WTC11 (cell line): ENCODE data around the gene GPR151.

Experiments
- ATF3 ChIP-seq: sonication (generic); formaldehyde crosslinking; conservative IDR thresholded peaks from 2 replicates; pipeline ENCODE4 v1.8.1; 2022; ENCODE audit warnings: mild to moderate bottlenecking, missing genetic modification reagents
- CTCF ChIP-seq: fragments of 200-600 bp; IDR thresholded peaks from 2 replicates; pipeline ENCODE4 v1.8.0; 2022; ENCODE audit warnings: antibody characterized with exemption
- ESRRA ChIP-seq: sonication (generic); formaldehyde crosslinking; IDR thresholded peaks from 2 replicates; pipeline ENCODE4 v1.8.1; 2022; ENCODE audit warnings: mild to moderate bottlenecking, missing genetic modification reagents, borderline replicate concordance
- FOXJ3 ChIP-seq: sonication (generic); formaldehyde crosslinking; IDR thresholded peaks from 2 replicates; pipeline ENCODE4 v1.9.0; 2021; ENCODE audit warnings: missing genetic modification reagents, mild to moderate bottlenecking, borderline replicate concordance
- IRF1 ChIP-seq: sonication (generic); formaldehyde crosslinking; IDR thresholded peaks from 2 replicates; pipeline ENCODE4 v1.8.0; 2023; ENCODE audit warnings: missing genetic modification reagents
- JAZF1 ChIP-seq: fragments of 250-450 bp; sonication (Bioruptor Pico); IDR thresholded peaks from 2 replicates; pipeline ENCODE4 v1.9.0; 2021; ENCODE audit warnings: moderate library complexity, mild to moderate bottlenecking, inconsistent platforms
- MAX ChIP-seq: sonication (generic); formaldehyde crosslinking; IDR thresholded peaks from 2 replicates; pipeline ENCODE4 v1.8.0; 2022; ENCODE audit warnings: mild to moderate bottlenecking, missing genetic modification reagents
- MLX ChIP-seq: sonication (generic); formaldehyde crosslinking; IDR thresholded peaks from 2 replicates; pipeline ENCODE4 v1.8.1; 2023; ENCODE audit warnings: mild to moderate bottlenecking, missing genetic modification reagents, moderate library complexity
- NFYB ChIP-seq: sonication (generic); formaldehyde crosslinking; conservative IDR thresholded peaks from 2 replicates; pipeline ENCODE4 v1.8.0; 2022; ENCODE audit warnings: low read depth, missing genetic modification reagents
- NR2C2 ChIP-seq: sonication (generic); formaldehyde crosslinking; IDR thresholded peaks from 2 replicates; pipeline ENCODE4 v1.8.0; 2022; ENCODE audit warnings: mild to moderate bottlenecking, missing genetic modification reagents
- RELA ChIP-seq: sonication (generic); formaldehyde crosslinking; IDR thresholded peaks from 2 replicates; pipeline ENCODE4 v1.8.1; 2022; ENCODE audit warnings: missing genetic modification reagents, mild to moderate bottlenecking, borderline replicate concordance
- TEAD4 ChIP-seq: sonication (generic); formaldehyde crosslinking; IDR thresholded peaks from 2 replicates; pipeline ENCODE4 v1.8.0; 2022; ENCODE audit warnings: mild to moderate bottlenecking, missing genetic modification reagents
- USF1 ChIP-seq: sonication (generic); formaldehyde crosslinking; IDR thresholded peaks from 2 replicates; pipeline ENCODE4 v1.8.0; 2022; ENCODE audit warnings: mild to moderate bottlenecking, missing genetic modification reagents
- USF2 ChIP-seq: sonication (generic); formaldehyde crosslinking; IDR thresholded peaks from 2 replicates; pipeline ENCODE4 v1.8.1; 2023; ENCODE audit warnings: mild to moderate bottlenecking, missing genetic modification reagents, moderate library complexity

GRCh38 chr5:146564007-146564762, 48.2 kb upstream of the GPR151 start:
- TF ChIP-seq CTCF (no peak), NR2C2 (CRISPR knock-in tag) (no peak), USF1 (CRISPR knock-in tag) (no peak), MLX (CRISPR knock-in tag) (no peak), JAZF1 (CRISPR knock-in tag) (no peak), NFYB (no peak), MAX (CRISPR knock-in tag) (no peak), TEAD4 (CRISPR knock-in tag) (no peak), RELA (CRISPR knock-in tag) (no peak), ATF3 (CRISPR knock-in tag) (no peak), USF2 (no peak), IRF1 (CRISPR knock-in tag) (no peak), FOXJ3 (no peak), ESRRA (no peak)
